HepG2 (cell line): ENCODE data around the gene MAFF. TPM values are rescaled to one million over a fixed set of nuclear protein-coding genes. Genes with fewer than 3 reads are reported as not detected.
"Not testable (repeated sequence)": the region's sequence is repeated elsewhere in the genome, so short reads cannot be mapped to it uniquely, and the experiment has no call there.

Experiments used
- ATAC-seq: fragments of 200-7000 bp; cut with Tn5 transposase; 3 replicates; pipeline ENCODE4 v1.9.1; 2020; ENCODE audit warnings: mild to moderate bottlenecking, moderate library complexity
- BruUV-seq: library from RNA; stranded (reverse); fragments of 400-500 nt; replicated peaks from 2 replicates; lab custom pipeline; 2021; lab: Mats Ljungman, UMichigan
- CTCF ChIA-PET: fragments of 300-600 bp; formaldehyde crosslinking; extraction: SDS; loops from one replicate; lab custom pipeline; 2021; ENCODE audit warnings: low total read pairs, inconsistent platforms, low intra/inter-chr PET ratio; lab: Yijun Ruan, JAX
- POLR2A ChIA-PET: fragments of 350-600 bp; sonication (Branson Sonifier 250); formaldehyde crosslinking; loops from one replicate; lab custom pipeline; 2020; ENCODE audit warnings: antibody characterized with exemption, inconsistent platforms; lab: Yijun Ruan, JAX
- DNase-seq: peaks from one replicate; pipeline ENCODE4 v3.0.0-alpha.2; 2015; ENCODE audit warnings: low spot score
- FAIRE-seq: peaks from 3 replicates; lab custom pipeline; 2011; peaks lifted over from hg19 to GRCh38; lab: Jason Lieb, UNC
- H2AFZ ChIP-seq: one replicate; pipeline ENCODE4 v1.6.1; 2011; ENCODE audit warnings: low read length, inconsistent platforms
- H3K27ac ChIP-seq: fragments of 300-600 bp; 3 replicates; pipeline ENCODE4 v1.8.0; 2011; ENCODE audit warnings: mixed run types, mild to moderate bottlenecking, mixed read lengths, low read length, inconsistent platforms; ENCODE audit not compliant: insufficient read depth; ENCODE audit errors: extremely low read length
- H3K27me3 ChIP-seq, 2 experiments: fragments of 200-600 bp in 1 of 2; 2 replicates in 1 of 2; 3 replicates in 1 of 2; pipeline versions ENCODE4 v1.6.0 to v1.8.0; 2011; ENCODE audit warnings: low read length in 2 of 2, mild to moderate bottlenecking in 2 of 2, moderate library complexity in 2 of 2, inconsistent platforms in 1 of 2; ENCODE audit not compliant: insufficient read depth in 2 of 2, control insufficient read depth in 1 of 2
- H3K36me3 ChIP-seq, 2 experiments: fragments of 200-600 bp in 1 of 2; replicated peaks in 1 of 2; 2 replicates in 1 of 2; 3 replicates in 1 of 2; pipeline versions ENCODE4 v1.5.1 to v1.8.0; 2011; ENCODE audit warnings: low read length in 2 of 2, inconsistent platforms in 1 of 2; ENCODE audit not compliant: insufficient read depth in 2 of 2, control insufficient read depth in 1 of 2
- H3K4me1 ChIP-seq: 2 replicates; pipeline ENCODE4 v1.5.1; 2012; ENCODE audit warnings: low read length, inconsistent platforms; ENCODE audit not compliant: insufficient read depth
- H3K4me2 ChIP-seq: 2 replicates; pipeline ENCODE4 v1.6.0; 2011; ENCODE audit warnings: low read depth, low read length, inconsistent platforms
- H3K4me3 ChIP-seq, 3 experiments: fragments of 200-600 bp in 1 of 3; sonication (generic), shearing (Covaris generic) in 1 of 3; replicated peaks in 1 of 3; 2 replicates each; pipeline ENCODE4 v1.5.1; 2011 to 2016; ENCODE audit warnings: low read length in 3 of 3, inconsistent platforms in 2 of 3, low read depth in 2 of 3, mild to moderate bottlenecking in 2 of 3, control low read depth in 1 of 3, mixed read lengths in 1 of 3; ENCODE audit not compliant: insufficient read depth in 1 of 3
- H3K79me2 ChIP-seq: one replicate; pipeline ENCODE4 v1.6.1; 2011; ENCODE audit warnings: low read length, inconsistent platforms; ENCODE audit not compliant: insufficient read depth
- H3K9ac ChIP-seq: 2 replicates; pipeline ENCODE4 v1.6.0; 2011; ENCODE audit warnings: mild to moderate bottlenecking, low read depth, low read length, inconsistent platforms; ENCODE audit not compliant: insufficient read depth
- H3K9me3 ChIP-seq: 2 replicates; pipeline ENCODE4 v1.5.1; 2012; ENCODE audit warnings: mild to moderate bottlenecking, low read length
- H4K20me1 ChIP-seq: 2 replicates; pipeline ENCODE4 v1.6.0; 2011; ENCODE audit warnings: inconsistent platforms, mild to moderate bottlenecking, low read length, moderate library complexity; ENCODE audit not compliant: insufficient read depth
- UBTF ChIP-seq: sonication (generic); formaldehyde crosslinking; IDR thresholded peaks from 2 replicates; pipeline ENCODE4 v1.4.0; 2020; ENCODE audit warnings: mild to moderate bottlenecking, missing genetic modification reagents
- ZNF121 ChIP-seq: sonication (generic); formaldehyde crosslinking; IDR thresholded peaks from 2 replicates; pipeline ENCODE4 v1.5.0; 2020; ENCODE audit warnings: mild to moderate bottlenecking, missing genetic modification reagents
- WGBS: methylation state at CpG from one replicate; pipeline ENCODE4 v1.1.6; 2017; ENCODE audit warnings: low lambda C conversion rate; 5-methylcytosine and 5-hydroxymethylcytosine counted together
- in situ Hi-C: cut with HindIII; loops from 2 replicates; pipeline ENCODE4 v1.10.0; 2017; ENCODE audit warnings: low pct_unique_long_range_greater_than_20kb; ENCODE audit not compliant: extremely low pct_ligation_motif_present
- intact Hi-C: fragments of 100-400 bp; cut with micrococcal nuclease; formaldehyde crosslinking; loops from one replicate; pipeline ENCODE4 v1.10.0; 2022; ENCODE audit not compliant: unreplicated experiment
- polyA plus RNA-seq, 8 experiments: library from polyadenylated mRNA; depleted of rRNA in 3 of 8; stranded (reverse) in 7 of 8; unstranded in 1 of 8; fragments of >200 nt; fragmentation: Illumina TruSeq in 4 of 8; extraction: Trizol in 4 of 8; gene quantifications; 2 replicates each; pipeline versions ENCODE4 v1.2.1 to v1.2.3, GENCODE V29; 2011 to 2016; ENCODE audit warnings: low read depth in 4 of 8, missing spikeins in 1 of 8, mixed read lengths in 1 of 8; ENCODE audit not compliant: insufficient read depth in 1 of 8
- total RNA-seq, 5 experiments: library from RNA; depleted of rRNA; stranded (reverse); fragments of >200 nt; fragmentation: Illumina TruSeq; extraction: Trizol; gene quantifications; 2 replicates each; pipeline ENCODE4 v1.2.3, GENCODE V29; 2016; ENCODE audit warnings: low read depth in 1 of 5

The MAFF gene
- total and polyA plus RNA-seq, 2 of the 13 experiments (the other 11 are each of a cell fraction or from before 2014, with no cell fraction given): 5.4 to 14.3 TPM

GRCh38 chr22:38177926-38178604 is 23.7 kb upstream of the MAFF start (continued):
- peak; percentile 44; the same call in 1 of the 2 replicates for TF ChIP-seq UBTF (CRISPR knock-in tag)

GRCh38 chr22:38178605-38178937 is 23.2 kb upstream of the MAFF start:
- ATAC-seq, H3K79me2 ChIP-seq, H2AFZ ChIP-seq, BruUV-seq, CTCF ChIA-PET, H3K36me3 ChIP-seq, FAIRE-seq, DNase-seq, H3K9me3 ChIP-seq, H3K9ac ChIP-seq, in situ Hi-C loops, intact Hi-C loops, H3K27me3 ChIP-seq, H3K4me2 ChIP-seq, H4K20me1 ChIP-seq, H3K4me3 ChIP-seq: not testable (repeated sequence)
- Histone ChIP-seq H3K27ac (peak overlapping the region; percentile 79), H3K4me1 (peaks cover 62% of the 10 kb centered on the region)
- peak; percentile 74 for TF ChIP-seq ZNF121 (CRISPR knock-in tag)
- WGBS: 78% methylated on average over 7 of the region's 7 CpGs
- POLR2A ChIA-PET: interaction anchor here (0.6 to 6.1 kb wide), 7 partner anchors 9 to 69 kb away, joined by 3 to 60 read pairs (median 10); partner anchors contain the start of genes BAIAP2L2 and MAFF
